Measurements from ENCODE around the gene FAM13A. TPM values are rescaled to one million over a fixed set of nuclear protein-coding genes. Genes with fewer than 3 reads are reported as not detected.

FAM13A gene
- total and polyA plus RNA-seq, 2 of the 8 experiments (the other 6 are each of a cell fraction or from before 2014, with no cell fraction given): 7.1 to 16.5 TPM

DNA sequence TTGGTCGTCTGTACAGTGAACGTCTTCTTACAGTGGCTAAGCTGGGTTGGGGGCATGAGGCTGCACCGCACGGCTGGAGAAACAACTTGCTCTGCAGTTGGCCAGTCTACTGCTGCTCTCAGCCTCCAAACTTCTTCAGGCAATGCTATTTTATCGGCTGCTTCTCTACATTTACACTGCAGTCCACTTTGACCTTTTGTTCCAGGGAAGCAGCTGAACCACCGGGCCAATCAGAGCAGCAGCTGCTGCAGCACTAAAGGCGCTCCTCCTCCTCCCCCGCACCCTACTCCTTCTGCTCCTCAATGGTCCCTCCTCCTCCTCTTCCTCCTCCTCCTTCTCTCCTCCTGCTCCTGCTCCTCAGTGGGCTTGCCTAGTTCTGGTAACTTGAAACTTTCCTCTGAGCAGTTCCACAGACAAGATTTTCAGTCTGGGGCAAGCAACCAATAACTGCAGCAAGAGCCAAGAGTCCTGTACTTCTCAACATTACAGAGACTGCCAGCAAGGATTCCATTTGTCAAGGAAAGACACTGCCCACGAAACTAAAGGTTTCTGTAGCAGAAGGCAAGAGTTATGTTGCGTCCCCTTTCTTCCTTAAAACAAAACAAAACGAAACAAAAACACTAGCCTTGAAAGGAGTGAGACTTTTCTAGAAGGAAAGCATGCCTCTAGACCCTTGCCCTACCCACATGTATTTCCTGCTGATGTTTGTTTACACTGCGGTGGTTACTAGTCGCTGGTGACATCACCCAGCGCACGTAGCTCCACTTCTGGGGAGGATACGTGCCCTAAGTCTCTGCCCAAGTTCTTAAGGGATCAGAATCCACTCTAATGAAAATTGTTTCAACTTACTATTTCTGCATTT lies 233.7 kb downstream of the FAM13A start (continued):
- TF ChIP-seq, protein P1, sequence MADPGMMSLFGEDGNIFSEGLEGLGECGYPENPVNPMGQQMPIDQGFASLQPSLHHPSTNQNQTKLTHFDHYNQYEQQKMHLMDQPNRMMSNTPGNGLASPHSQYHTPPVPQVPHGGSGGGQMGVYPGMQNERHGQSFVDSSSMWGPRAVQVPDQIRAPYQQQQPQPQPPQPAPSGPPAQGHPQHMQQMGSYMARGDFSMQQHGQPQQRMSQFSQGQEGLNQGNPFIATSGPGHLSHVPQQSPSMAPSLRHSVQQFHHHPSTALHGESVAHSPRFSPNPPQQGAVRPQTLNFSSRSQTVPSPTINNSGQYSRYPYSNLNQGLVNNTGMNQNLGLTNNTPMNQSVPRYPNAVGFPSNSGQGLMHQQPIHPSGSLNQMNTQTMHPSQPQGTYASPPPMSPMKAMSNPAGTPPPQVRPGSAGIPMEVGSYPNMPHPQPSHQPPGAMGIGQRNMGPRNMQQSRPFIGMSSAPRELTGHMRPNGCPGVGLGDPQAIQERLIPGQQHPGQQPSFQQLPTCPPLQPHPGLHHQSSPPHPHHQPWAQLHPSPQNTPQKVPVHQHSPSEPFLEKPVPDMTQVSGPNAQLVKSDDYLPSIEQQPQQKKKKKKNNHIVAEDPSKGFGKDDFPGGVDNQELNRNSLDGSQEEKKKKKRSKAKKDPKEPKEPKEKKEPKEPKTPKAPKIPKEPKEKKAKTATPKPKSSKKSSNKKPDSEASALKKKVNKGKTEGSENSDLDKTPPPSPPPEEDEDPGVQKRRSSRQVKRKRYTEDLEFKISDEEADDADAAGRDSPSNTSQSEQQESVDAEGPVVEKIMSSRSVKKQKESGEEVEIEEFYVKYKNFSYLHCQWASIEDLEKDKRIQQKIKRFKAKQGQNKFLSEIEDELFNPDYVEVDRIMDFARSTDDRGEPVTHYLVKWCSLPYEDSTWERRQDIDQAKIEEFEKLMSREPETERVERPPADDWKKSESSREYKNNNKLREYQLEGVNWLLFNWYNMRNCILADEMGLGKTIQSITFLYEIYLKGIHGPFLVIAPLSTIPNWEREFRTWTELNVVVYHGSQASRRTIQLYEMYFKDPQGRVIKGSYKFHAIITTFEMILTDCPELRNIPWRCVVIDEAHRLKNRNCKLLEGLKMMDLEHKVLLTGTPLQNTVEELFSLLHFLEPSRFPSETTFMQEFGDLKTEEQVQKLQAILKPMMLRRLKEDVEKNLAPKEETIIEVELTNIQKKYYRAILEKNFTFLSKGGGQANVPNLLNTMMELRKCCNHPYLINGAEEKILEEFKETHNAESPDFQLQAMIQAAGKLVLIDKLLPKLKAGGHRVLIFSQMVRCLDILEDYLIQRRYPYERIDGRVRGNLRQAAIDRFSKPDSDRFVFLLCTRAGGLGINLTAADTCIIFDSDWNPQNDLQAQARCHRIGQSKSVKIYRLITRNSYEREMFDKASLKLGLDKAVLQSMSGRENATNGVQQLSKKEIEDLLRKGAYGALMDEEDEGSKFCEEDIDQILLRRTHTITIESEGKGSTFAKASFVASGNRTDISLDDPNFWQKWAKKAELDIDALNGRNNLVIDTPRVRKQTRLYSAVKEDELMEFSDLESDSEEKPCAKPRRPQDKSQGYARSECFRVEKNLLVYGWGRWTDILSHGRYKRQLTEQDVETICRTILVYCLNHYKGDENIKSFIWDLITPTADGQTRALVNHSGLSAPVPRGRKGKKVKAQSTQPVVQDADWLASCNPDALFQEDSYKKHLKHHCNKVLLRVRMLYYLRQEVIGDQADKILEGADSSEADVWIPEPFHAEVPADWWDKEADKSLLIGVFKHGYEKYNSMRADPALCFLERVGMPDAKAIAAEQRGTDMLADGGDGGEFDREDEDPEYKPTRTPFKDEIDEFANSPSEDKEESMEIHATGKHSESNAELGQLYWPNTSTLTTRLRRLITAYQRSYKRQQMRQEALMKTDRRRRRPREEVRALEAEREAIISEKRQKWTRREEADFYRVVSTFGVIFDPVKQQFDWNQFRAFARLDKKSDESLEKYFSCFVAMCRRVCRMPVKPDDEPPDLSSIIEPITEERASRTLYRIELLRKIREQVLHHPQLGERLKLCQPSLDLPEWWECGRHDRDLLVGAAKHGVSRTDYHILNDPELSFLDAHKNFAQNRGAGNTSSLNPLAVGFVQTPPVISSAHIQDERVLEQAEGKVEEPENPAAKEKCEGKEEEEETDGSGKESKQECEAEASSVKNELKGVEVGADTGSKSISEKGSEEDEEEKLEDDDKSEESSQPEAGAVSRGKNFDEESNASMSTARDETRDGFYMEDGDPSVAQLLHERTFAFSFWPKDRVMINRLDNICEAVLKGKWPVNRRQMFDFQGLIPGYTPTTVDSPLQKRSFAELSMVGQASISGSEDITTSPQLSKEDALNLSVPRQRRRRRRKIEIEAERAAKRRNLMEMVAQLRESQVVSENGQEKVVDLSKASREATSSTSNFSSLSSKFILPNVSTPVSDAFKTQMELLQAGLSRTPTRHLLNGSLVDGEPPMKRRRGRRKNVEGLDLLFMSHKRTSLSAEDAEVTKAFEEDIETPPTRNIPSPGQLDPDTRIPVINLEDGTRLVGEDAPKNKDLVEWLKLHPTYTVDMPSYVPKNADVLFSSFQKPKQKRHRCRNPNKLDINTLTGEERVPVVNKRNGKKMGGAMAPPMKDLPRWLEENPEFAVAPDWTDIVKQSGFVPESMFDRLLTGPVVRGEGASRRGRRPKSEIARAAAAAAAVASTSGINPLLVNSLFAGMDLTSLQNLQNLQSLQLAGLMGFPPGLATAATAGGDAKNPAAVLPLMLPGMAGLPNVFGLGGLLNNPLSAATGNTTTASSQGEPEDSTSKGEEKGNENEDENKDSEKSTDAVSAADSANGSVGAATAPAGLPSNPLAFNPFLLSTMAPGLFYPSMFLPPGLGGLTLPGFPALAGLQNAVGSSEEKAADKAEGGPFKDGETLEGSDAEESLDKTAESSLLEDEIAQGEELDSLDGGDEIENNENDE (IDR thresholded peaks at IDR 0.05; ENCODE audit: insufficient replicate concordance, low read length): no peak
- TF ChIP-seq GTF2F1 (IDR thresholded peaks at IDR 0.05; ENCODE audit: borderline replicate concordance, low read depth, low read length) (no peak), TCF12 (IDR thresholded peaks at IDR 0.05; ENCODE audit: low read depth, low read length) (no peak), RAD21 (IDR thresholded peaks at IDR 0.05 in 1 of 2, conservative IDR thresholded peaks at IDR 0.05 in 1 of 2; ENCODE audit: low read depth in 2 of 2, low read length in 2 of 2) (no peak), FOSL1 (IDR thresholded peaks at IDR 0.05; ENCODE audit: insufficient read depth, low read depth, low read length) (no peak), RXRA (IDR thresholded peaks at IDR 0.05; ENCODE audit: insufficient read depth, low read depth, low read length) (no peak), CHD2 (IDR thresholded peaks at IDR 0.05; ENCODE audit: low read length) (0 out of 2 replicates have a peak, but pooled peaks have one; percentile 5)
- TF ChIP-seq, protein P2, sequence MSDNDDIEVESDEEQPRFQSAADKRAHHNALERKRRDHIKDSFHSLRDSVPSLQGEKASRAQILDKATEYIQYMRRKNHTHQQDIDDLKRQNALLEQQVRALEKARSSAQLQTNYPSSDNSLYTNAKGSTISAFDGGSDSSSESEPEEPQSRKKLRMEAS (IDR thresholded peaks at IDR 0.05): peak; percentile 58; the same call in 1 of the 2 replicates

Data from H1 (cell line).